Measurements from ENCODE around the gene SLC39A10.

GRCh38 chr2:195648787-195649186 lies 8.2 kb upstream of the SLC39A10 start:
- TF ChIP-seq CTCF (IDR thresholded peaks at IDR 0.05) (no peak), POLR2A (IDR thresholded peaks at IDR 0.05) (no peak), POLR2AphosphoS5 (IDR thresholded peaks at IDR 0.05) (no peak), EP300 (IDR thresholded peaks at IDR 0.05) (no peak)
